Activated CD4-positive, alpha-beta T cell treated with anti-CD3 and anti-CD28 coated beads, Interleukin-2, amount 50 U/mL, for 24 hours (primary cell): ENCODE data around the gene ARHGAP40.

Experiments used
- DNase-seq, 2 donors: peaks; one replicate each; pipeline ENCODE4 v3.0.0-alpha.2; 2020; ENCODE audit warnings: low read depth in 1 of 2, low spot score in 1 of 2

The ARHGAP40 gene

DNA sequence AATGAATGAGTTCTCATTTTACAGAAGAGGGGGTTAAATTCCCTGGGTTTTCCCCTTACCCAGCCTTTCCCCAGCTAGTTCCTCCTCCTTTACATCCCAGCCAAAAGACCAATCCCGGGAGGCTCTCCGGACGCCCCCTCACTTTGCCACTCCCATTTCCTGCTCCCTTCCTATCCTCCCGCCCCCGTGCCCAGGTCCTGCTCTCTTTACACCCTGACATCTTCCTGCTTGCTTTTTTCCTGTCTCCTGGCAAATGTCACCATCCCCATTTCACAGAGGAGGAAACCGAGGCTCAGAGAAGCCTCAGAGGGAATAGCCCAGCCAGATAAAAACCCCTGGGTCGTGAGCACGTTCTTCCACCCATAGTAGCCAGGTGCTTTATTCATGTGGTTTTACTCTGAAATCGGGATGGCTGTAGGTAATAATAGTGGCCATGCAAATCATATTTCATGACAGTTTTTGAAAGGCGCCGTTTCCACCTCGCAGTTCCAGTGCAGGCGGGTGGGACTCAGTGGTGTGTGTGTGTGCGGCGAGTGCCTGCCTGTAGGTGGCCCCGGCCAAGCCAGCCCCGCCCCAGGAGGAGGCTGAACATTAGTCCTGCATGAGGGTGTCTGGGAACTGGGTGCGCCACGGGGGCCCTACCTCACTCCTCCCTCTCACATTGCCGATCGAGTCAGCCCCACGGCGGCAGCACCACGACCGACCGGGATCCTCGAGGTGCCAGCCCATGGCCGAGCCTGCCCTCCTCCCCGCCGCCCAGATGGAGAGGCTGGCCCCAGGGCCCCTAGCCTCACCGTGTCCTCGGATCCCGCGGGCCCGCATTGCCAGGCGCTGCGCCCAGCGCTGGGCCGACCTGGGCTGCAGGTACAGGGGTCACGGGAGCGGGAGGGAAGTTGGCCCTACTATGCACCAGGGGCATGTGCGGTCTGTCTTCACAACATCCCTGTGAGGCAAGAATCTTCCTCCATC is at the start of gene ARHGAP40:
ARHGAP40 (plus strand) TSS at position 594 of the 969 bp plus-strand sequence.
- DNase-seq: peak in 1 of 2 donors; percentile 3

DNA sequence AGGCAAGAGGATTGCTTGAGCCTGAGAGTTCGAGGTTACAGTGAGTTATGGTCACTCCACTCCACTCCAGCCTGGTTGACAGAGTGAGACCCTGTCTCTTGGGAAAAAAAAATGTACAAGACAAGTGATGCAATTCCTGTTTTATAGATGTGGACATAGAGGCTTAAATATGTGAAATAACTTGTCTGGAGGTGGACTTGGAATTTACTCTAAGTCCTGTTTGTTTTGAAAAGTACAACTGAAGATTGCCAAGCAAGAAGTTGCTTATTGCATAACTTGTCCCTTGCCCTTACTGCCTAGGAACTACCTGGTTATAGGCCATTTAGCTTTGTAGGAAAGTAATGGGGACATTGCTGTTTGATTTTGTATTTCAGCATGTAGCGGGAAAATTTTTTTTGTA is 46.6 kb upstream of the ARHGAP40 start:
- no peak for DNase-seq

DNA sequence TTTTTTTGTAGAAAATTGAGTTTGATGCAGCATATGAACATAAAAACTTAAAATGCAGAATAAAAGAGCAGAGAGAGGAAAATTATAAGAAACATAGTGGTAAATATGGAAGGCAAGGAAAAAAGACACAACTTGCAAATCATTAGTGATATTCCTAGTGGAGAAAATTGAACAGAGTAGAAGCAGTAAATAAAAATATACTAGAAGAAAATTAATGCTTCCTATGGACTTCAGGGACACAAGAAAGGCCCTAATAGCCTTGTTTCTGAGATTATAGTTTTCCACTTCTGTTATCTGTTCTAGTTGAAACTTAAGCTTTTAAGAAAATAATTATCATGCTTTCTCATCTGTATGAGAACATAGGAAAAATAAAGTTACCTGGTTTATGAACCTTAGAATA is 46.2 kb upstream of the ARHGAP40 start:
- DNase-seq: no peak

DNA sequence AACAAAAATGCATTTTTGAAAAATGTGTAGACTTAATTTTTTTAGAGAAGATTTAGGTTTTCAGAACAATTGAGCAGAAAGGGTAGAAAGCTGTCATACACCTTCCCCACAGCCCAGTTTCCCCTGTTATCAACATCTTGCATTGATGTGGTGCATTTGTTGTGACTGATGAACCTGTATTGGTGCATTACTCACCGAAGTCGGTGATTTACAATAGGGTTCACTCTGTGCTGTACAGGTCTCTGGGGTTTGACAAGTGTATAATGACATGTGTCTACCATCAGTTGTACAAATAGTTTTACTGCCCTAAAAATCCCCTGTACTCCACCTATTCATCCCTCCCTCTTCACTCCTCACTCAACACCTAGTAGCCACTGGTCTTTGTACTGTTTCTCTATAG is 44.4 kb upstream of the ARHGAP40 start:
- DNase-seq: no peak

DNA sequence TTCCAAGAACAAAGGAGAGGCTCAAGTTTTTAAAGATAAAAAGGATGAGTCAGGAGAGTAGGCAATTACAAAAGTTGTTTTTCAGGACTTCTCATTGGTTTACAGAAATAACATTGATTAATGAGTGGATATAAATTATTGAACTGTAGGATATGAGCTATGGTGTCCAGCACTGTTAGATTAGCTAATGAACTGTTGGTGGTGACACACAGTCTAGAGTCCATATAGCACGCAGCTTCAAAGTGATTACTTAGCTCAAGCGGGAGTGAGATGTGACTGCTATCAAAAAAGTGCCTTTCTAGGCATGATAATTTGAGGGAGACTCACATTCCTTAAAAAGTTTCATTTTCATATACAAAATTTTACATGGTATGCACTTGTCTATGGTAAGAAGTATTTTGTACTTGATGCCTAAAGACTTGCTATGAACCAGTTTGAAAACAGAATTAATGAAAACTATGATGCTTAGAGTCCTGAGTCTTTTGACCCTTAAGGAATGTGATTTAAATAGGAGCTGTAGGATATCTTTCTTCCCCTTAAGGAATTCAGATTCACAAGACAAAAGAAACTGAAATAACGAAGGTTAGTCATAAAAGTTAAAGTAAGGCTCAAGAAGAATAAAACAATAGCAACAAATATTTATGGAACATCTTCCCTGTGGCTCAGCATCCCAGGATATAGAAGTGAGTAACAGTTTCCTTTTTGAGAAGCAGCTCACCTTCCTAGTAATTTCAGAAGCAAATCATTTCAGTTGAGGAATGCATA is 42.8 kb upstream of the ARHGAP40 start:
- DNase-seq: no peak

DNA sequence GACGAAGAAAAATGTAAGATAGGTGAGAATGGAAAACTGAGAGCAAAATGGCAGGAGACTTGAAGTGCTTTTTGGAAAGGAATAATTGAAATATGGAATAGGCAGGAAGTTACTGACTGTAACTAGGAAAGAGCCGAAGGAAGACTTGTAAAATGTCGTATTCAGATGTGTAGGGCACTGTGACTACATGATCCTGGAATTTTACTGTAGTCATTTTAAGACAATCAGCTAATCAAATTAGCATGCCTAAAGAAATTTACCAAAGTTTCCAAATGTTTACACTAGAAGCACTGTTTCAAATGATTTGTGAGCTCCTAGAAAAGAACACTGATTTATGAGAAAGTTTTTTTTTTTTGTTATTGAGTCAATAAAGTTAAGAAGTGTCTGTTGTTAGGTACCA is 41.8 kb upstream of the ARHGAP40 start:
- DNase-seq: no peak

DNA sequence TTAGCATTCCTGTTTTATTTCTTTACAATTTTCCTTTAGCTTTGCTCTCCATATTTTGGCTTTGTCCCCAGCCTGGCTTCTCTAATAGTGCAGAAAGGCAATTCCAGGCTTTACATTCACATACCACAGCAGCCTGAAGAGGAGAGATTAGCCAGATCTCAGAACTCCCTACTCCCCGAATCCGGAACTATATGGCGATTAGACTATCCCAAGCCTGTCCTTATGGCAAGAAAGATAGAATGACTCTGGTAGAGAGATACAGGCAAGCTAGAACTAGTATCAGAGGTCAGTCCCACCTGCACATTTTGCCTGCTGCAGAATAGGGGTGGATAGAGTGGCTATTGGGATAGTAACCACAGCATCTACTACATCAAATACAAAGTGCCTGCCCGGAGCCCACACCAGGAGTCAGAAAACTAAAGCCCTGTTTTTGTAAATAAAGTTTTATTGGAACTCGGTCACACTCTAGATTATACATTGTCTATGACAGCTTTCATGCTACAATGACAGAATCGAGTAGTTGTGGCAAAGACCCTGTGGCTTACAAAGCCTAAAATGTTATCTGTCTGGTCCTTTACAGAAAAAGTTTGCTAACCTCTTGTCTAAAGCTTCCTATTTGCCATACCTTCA is 37.7 kb upstream of the ARHGAP40 start:
- no peak for DNase-seq

DNA sequence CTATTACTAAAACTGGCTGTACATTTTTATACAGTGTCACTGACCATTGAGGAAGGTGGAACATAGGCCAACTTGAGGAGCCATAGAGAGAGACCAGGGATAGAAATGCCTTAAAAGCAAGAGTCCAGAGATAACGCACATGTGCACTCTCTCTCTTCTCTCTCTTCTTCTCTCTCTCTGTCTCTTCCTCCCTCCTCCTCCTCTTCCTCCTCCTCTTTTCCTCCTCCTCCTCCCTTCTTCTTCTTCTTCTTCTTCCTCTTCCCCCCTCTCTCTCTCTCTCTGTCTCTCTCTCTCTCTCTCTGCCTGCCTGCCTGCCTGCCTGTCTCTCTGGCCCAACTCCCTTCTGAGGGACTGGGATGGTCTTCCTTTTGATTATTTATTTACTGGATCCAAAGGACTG is 36.9 kb upstream of the ARHGAP40 start:
- no peak for DNase-seq

DNA sequence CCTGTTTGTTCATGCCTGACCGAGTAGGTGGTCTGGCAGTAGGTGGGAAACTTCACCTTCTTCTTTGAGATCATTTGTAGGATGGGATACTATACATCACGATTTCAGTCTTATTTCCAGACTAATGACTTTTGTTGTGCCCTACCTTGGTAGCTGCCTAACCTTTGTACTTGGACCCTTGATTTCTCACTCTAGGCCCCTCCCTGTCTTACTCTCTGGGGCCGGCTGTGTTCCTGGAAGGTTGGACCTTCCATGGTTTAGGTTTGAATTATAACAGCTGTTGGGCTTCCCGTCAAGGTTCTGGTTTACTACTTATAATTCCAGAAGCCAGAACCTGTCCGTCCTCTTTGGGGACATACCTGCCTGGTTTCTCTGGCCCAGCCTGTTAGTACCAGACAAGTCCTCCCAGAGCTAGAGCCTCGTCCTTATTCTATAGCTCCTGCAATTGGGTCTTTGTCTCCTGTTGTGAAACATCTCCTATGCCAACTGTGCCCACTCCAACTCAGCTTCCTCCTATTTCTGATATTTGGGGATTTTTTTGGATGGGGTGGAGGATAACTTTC is 35.5 kb upstream of the ARHGAP40 start:
- no peak for DNase-seq

DNA sequence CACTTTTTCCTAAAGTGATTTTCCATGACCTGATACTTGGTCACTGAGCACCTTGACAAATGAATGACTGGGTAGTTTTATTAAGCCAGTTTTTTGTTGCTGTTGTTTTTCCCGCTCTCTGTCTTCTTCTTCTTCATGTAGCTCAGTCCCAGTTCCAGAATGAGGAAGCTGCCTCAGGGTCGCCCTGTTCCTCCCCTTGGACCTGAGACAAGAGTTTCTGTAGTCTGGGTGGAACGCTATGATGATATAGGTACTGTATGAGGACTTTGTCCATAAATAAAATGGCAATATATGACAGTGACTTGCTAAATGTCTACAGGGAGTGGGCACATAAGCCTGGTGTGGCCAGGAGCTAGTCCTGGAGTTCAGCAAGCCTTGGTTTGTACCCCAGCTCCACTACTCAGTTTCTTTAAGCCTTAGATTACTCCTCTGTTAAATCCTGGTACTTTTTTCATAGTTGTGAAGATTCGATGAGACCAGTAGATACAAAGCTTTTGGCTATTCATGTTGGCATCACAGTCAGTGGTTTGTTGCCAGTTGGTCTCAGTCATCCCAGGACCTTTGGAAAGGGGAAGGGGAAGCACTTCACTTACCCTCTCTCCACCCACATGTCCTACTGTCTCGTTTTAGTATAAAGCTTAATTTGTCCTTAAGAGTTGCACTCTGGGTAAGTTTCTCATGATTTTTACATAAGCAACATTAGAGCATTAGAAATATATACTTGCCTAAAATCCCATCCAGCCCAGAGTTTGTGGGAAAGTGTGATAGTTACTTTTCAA is 31.7 kb upstream of the ARHGAP40 start:
- DNase-seq: no peak

DNA sequence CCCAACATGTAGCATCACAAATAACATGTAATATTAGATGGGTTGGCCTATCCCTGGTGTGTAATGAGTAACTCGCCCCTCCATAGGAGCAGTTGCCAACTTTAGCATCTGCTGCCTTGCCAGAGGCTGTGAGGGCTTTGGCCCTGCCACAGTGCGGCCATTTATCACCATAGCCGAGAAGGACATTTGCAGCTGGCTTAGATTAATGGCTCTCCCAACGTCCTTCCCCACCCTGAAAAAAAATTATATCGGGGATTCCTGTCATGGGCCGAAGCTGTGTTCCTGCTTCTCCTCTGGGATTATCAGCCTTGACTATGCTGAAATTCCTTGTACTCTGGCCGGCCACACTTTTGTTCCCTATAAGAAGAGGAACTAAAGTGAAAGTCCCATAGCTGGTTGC is 28.2 kb upstream of the ARHGAP40 start:
- no peak for DNase-seq

DNA sequence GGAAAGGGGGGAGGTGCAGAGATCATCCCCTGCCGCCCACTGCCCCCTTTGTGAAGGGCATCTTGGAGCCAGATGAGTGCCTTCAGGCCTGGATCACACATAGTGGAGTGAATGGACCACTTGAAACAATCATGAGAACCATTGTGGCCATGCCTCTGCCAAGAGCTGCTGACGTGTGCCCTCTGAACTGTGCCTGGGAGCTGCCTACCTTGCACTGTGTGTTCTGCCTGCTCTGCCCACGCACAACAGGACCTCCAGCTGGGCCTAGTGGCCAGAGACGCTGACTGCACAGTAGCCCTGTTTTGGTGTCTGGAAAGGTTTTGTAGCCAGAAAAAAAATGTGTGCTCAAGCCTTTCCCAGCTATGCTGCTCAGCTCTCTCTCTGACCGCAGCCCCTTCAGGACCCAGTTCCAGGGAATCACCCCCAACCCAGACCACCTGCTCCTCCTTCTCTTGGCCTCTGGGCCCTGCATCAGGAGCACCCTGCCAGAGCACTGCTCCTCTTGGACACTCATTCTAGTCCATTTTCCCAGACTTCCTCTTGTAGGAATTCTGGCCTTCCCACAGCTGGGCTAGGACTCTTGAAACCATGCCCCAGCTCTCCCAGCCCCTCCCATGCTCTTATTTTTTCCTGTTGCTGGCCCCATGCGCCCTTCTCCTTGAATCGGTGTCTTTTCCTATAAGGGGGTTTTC is 22.2 kb upstream of the ARHGAP40 start:
- no peak for DNase-seq

DNA sequence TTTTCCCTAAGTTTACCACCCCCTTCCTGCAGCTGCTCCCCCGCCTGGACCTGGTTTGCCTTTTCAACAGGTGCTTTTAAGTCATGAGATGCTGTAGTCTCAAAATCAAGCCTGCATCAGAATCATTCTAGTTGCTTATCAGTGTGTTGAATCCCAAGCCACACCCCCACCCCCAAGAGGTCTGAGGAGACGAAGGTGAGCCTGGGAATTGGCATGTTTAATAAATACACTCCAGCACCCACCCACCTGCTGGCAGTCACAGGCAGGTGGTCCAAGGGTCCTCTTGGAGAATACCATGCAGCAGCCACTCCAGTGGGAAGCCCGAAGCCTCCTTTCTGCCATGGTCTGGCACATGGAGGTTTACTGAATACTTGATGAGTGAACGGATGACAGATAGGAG is 21.7 kb upstream of the ARHGAP40 start:
- DNase-seq: no peak

DNA sequence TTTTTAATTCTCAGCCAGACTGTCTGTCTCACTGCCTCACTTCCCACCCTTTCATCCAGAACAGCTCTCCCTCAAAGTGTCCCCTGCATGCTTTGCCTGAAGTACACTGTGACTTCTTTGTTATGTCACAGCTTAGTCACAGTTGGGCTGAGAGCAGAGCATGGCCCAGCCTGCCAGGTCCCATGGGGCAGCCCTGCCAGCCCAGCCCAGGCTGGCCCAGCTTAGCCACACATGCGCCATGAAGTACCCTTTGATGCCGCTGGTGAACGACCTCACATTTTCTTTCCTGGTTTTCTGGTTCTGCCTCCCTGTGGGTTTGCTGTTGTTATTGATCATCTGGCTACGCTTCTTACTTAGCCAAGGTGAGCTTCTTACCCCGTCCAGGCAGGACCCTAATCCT is 20.6 kb upstream of the ARHGAP40 start, which contains the start of gene ADIG:
ADIG (plus strand) TSS at position 185 of the 400 bp plus-strand sequence; CDS start at position 239, 54 bp downstream.
- no peak for DNase-seq

DNA sequence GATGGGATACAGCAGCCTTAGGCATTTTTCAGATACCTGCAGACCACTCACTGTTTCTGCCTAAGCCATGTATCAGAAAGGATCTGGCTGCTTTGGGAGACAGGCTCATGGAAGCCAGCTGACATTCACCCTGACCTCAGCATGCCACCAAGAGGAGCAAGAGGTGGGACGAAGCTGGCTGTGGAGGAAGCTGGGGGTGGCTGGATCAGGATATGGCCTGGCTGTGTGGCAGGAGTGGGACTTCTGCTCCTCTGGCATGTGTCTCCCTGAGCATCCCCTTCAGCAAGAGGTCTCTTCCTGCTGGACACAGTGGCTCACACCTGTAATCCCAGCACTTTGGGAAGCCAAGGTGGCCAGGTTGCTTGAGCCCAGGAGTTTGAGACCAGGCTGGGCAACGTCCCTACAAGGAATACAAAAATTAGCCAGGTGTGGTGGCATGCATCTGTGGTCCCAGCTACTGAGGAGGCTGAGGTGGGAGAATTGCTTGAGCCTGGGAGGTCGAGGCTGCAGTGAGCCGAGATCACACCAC is 19.7 kb upstream of the ARHGAP40 start:
- DNase-seq: no peak

DNA sequence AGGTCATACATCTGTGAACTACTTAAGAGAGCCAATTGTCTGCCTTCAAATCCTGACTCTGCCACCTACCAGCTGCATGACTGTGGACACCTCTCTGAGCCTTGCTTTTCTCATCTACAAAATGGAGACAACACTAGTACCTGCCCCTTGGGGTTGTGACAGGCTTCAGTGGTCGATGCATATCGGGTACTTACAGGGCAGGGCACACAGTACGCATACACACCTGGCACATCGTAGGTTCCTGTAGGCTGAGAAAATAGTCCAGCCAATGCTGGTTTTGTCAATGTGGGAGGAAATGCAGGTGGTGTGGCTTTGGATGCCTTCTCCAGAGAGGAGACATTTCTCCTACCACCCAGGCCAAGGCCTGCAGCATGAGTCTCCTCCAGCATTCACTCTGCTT is 18.3 kb upstream of the ARHGAP40 start:
- DNase-seq: no peak

DNA sequence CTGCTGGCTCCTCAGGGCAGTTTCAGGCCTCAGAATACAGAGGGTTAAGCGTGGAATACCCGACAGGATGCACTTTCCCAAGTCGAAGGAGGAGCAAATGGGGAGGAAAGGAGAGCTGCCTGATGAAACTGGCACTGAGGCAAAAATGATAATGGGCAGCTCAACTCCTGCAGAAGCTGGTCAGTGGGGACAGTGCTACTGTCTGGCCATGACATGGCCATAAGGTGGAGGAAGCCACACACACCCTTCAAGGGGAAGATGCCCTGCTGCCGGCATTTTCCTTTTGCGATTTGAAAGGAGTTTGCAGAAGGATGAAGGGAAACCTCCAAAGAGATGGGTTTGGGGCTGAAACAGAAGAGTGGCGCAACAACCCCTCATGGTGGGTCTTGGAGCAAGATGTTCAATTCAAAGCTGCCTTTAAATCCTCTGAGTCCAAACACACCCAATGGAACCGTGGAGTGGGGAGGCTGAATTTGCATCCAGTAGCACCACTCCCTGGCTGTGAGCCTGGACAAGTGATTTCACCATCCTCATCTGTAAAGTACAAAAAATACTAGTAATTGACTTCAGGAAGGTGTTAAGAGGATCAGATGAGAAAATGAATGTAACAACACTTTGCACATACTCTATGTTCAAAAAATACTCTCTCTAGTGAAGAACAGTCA is 17.4 kb upstream of the ARHGAP40 start:
- no peak for DNase-seq

DNA sequence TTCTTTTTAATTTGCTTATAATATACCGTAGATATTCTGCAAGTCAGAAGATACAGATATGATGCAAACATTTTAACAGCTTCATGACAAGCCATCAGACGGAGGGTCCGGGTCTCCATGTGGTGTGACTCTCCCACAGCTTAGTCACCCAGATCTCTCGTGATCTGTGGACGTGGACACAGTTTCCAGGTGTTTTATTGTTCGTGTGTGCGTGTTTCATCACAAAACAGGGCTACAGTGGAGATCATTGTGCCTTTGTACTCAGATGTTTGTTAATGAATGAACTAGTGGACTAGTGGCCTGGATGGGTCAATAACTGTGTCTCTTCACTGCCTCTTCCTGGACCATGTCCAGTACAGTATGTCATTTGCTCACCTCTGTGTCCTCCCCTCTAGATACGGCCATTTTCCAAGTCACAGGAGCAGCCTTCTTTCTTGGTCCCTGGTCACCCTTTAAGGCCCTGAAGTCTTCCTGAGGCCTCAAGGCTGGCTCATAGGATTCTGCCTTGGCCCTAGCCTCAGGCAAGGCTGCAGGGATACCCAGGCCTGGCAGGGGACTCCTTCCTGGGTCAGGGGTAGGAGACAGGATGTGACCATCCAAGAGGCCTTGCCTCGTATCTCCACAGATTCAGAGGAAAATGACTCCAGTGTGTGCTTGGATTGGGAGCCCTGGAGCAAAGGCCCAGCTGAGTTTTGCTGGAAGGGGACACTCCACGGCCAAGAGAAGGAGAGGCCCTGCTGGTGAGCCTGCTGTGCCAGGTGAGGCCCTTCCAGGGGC is 16.0 kb upstream of the ARHGAP40 start:
- DNase-seq: no peak

DNA sequence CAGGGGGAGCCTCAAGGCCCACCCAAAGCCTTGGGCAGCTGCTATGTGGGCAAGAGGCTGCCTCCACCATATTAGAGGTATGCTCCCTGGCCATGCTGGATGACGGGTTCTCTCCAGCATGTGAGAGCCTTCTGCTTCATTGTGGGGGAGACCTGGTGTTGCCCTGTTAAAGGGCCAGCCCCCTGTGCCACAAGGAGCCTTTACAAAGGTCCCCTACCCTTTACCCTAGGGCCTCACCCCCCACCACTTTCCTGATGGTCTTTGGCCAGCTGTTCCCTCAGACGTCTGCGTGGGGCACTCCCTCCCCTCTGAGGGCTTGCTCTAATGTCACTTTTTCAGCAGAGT is 15.5 kb upstream of the ARHGAP40 start:
- no peak for DNase-seq
